Measurements from ENCODE around the gene CA9.
A peak's percentile ranks its signal among the peaks of the same experiment; 100 is the strongest.

CA9 gene

DNA sequence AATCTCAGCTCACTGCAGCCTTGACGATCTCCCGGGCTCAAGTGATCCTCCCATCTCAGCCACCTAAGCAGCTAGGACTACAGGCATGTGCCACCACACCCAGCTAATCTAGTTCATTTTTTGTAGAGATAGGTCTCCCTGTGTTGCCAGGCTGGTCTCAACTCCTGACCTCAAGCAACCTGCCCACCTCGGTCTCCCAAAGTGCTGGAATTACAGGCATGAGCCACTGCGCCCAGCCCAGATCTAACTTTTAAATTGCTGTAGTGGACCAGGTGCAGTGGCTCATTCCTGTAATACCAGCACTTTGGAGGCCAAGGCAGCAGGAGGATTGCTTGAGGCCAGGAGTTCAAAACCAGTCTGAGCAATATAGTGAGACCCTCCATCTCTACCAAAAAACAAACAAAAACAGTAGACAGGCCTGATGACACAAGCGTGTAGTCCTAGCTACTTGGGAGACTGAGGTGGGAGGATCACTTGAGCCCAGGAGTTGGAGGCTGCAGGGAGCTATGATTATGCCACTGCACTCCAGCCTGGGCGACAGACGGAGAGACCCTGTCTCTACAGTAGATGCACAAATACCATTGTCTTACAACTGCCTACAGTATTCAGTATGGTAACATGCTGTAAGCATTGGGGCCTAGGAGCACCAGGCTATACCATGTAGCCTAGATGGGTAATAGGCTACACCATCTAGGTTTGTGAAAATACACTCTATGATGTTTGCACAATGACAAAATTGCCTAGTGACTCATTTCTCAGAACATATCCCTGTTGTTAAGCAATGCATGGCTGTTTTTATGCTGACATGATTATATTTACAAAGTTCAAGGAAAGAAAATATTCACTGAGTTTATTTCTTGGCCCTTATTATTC is 21.5 kb upstream of the CA9 start:
- no peak for DNase-seq (ENCODE audit: low read depth in 2 of 2)

DNA sequence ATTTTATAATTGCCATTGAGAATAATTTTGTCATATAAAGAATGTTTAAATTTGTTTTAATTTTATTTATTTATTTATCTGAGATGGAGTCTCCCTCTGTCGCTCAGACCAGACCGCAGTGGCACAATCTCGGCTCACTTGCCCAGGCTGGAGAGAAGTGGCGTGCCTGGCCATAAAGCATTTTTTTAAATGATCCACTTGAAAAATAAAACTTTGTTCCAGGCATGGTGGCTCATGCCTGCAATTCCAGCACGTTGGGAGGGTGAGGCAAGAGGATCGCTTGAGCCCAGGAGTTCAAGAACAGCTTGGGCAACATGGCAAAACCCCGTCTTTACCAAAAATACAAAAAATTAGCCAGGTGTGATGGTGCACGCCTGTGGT is 20.9 kb upstream of the CA9 start:
- no peak for DNase-seq (ENCODE audit: low read depth in 2 of 2)

DNA sequence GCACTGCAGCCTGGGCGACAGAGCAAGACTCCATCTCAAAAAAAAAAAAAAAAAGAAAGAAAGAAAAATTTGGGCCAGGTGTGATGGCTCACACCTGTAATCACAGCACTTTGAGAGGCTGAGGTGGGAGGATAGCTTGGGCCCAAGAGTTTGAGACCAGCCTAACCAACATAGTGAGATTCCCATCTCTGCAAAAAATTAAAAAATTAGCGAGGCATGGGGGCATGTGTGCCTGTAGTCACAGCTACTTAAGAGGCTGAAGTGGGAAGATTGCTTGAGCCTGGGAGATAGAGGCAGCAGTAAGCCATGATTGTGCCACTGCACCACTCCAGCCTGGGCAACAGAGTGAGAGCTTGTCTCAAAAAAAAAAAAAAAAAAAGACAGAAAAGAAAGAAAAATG is 20.1 kb upstream of the CA9 start:
- no peak for DNase-seq (ENCODE audit: low read depth in 2 of 2)

DNA sequence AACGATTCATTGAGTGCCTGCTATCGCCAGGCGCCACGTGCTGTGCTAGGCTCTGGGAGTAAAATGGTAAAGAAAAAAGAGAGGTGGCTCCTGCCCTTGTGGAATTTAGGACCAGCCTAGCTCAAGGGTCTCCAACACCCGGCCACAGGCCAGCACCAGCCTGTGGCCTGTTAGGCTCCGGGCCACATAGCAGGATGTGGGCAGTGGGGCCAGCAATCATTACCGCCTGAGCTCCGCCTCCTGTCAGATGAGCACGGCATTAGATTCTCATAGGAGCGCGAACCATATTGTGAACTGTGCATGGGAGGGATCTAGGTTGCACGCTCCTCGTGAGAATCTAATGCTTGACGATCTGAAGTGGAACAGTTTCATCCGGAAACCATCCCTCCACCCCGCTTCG is 17.4 kb upstream of the CA9 start:
- DNase-seq (ENCODE audit: low read depth in 2 of 2), result no peak

DNA sequence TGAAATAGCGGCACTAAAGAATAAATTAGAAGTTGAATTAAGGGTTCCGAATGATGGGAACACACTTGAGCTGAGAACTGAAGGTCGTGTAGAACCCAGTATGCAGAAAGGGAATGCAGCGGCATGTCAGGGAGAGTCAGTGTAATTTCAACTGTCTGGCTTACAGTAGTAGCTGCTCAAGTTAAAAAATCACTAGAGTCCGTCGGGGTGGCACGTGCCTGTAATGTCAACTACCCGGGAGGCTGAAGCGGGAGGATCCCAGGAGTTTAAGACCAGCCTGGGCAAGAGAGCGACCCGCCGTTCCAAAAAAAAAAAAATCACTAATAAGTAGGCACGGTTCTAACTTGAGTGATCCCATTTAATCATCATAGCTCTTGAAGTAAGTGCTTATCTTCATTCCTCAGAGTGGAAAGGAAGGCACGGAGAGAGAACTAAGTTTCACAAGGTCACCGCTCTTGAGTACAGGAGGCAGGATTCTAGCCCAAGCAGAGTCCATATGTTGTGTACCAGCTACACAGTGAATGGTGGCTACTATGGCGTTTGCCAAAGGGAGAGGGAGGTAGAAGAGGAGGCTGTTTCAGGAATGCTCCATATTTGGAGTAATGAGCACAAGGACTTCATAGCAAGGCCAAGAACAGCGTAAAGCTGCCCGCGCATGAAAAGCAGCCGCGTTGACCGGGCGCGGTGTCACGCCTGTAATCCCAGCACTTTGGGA is 16.7 kb upstream of the CA9 start:
- no peak for DNase-seq (ENCODE audit: low read depth in 2 of 2)

DNA sequence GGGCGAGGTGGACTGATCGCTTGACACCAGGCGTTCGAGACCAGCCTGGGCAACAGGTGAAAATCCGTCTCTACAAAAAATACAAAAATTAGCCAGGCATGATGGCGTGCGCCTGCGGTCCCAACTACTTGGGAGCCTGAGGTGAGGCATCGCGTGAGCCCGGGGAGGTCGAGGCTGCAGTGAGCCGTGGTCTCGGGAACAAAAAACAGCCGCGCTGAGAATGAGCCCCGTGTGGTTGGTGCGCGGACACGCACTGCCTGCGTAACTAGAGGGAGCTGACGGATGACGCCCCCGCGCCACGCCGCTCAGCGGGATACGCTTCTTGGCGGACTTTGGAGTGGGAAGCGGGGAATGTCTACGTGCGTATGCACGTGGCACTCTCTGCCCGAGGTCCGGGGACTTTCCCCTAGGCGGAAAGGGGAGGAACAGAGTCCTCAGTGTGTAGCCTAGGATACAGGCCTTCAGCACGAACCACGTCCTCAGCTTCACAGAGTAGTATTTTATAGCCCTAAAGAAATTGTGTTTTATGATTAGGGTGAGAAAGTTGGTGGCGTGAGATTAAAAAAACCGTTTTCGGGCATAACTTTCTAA is 16.1 kb upstream of the CA9 start, which contains the start of gene RMRP:
Gene RMRP, minus strand, starts transcription at position 474 of the 591 bp plus-strand sequence.
- peak; percentile 94 for DNase-seq (ENCODE audit: low read depth in 2 of 2)

DNA sequence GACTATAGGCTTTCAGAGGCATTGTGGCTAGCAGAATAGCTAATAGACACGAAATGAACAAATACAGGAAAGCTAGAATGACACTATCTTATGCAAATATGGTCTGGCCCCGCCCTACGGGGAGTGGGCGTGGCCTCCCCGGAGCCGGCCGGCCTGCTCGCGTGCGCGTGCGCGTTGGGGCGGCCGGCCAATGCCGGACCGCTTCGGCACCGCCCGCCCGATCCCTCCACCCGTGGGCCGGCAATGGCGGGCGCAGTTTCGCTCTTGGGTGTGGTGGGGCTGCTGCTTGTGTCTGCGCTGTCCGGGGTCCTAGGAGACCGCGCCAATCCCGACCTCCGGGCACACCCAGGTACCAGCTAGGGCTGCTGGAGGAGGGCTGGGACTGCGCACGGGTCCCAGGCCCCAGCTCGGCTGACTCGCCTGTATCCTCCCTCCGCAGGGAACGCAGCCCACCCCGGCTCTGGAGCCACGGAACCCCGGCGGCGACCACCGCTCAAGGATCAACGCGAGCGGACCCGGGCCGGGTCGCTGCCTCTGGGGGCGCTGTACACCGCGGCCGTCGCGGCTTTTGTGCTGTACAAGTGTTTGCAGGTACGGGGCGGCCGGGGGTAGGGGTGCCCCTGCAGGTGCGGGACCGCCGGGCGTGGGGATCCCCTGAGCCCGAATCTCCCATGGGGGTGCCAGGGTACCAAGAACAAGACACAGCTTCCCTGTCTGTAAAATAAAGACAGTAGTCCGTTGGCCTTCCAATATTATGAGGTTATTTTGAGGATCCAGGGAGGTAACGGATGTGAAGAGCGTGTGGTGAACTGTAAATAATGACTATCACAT is 15.4 kb upstream of the CA9 start, which contains the start of gene CCDC107:
Gene CCDC107, plus strand, starts transcription at position 156 of the 831 bp plus-strand sequence. Its CDS starts 88 bp downstream, at position 244.
- peak; percentile 65 for DNase-seq (ENCODE audit: low read depth in 2 of 2)

DNA sequence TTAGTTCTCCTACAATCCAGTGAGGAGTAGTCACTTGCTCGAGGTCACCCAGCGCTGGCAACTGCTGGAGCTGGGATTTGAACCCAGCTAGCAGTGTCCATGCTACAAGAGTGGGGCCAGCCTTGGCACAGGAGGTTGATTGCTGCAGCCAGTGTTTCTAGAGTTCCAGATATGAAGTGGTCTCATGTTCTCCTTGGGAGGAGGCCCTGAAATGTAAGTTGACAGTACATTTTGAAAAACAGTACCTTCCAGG is 14.8 kb upstream of the CA9 start:
- no peak for DNase-seq (ENCODE audit: low read depth in 2 of 2)

DNA sequence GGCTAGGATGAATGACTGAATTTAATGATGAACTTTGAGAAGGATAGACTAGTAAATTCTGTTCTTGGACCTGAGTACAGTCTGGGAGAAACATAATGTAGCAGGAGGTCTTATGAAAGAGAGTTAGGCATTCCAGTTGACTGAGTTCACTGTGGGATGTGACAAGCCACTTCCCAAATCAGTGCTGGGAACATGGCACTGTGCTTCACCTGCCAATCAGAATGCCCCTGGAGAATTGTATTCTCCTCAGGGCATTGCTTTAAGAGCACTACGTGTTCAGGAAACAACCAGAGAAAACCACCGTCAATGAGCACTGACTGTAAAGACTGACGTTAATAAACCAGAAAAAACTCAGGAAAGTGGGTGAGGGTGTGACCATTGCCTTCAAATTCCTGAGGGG is 14.4 kb upstream of the CA9 start:
- DNase-seq (ENCODE audit: low read depth in 2 of 2), result no peak

DNA sequence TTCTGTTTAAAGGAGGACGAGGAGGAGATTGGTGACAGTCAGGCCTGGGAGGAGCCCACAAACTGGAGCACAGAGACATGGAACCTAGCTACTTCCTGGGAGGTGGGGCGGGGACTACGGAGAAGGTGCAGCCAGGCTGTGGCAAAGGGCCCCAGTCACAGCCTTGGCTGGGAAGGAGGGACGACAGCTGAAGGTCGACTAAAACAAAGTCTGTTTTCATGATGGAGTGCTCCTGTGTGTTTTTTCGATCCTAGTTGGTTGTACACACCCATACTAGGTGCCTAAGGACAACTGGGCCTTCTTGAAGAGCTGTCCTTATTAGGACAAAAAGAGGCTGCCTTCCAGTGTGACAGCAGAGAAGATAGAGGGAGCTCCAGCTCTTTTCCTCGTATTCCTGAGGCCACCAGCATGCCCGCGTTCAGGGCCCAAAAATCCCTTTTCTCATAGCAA is 12.7 kb upstream of the CA9 start:
- DNase-seq (ENCODE audit: low read depth in 2 of 2), result no peak

DNA sequence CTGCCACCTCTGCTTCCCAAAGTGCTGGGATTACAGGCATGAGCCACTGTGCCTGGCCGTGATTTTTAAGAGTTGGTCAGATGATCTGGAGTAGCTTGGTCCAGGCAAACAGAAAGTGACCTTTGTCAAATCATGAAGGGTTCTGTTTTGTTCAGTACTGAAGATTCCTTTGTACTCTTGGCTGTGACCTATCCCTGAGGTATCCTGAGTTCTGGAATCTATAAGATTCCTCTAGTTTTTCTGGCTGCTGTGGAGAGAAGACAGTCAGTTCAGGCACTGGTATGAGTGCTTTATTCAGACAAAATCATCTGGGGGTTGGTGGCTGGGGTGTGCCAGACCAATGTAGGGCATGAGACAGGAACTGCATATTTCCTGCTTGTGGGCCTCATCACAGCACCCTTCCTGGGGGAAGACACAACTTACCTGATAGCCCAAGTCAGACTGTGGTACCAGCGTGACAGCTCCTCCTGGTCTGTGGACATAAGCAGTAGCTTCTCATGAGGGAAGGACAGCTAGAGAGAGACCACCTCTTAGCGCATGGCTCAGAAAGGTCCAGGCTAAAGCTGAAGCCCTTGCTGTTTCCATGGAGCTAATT is 11.9 kb upstream of the CA9 start:
- no peak for DNase-seq (ENCODE audit: low read depth in 2 of 2)

DNA sequence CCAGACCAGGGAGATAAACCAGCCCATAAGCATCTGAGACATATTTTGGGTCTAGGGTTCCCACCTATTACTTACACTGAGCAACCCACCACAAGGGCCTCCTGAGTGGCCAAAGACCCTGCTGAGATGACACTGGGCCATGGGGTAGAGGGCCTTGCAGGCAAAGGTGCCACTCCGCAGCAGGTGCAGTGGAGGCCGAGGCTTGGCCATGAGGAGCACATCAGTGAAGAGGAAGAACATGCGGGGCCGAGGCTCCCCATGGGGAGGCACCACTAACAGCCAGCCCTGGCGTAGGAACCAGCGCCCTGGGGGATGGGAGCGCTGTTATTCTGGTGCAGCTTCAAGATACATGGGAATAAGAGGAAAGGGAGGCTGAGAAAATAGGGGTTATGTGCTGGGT is 11.3 kb upstream of the CA9 start:
- DNase-seq (ENCODE audit: low read depth in 2 of 2), result no peak

DNA sequence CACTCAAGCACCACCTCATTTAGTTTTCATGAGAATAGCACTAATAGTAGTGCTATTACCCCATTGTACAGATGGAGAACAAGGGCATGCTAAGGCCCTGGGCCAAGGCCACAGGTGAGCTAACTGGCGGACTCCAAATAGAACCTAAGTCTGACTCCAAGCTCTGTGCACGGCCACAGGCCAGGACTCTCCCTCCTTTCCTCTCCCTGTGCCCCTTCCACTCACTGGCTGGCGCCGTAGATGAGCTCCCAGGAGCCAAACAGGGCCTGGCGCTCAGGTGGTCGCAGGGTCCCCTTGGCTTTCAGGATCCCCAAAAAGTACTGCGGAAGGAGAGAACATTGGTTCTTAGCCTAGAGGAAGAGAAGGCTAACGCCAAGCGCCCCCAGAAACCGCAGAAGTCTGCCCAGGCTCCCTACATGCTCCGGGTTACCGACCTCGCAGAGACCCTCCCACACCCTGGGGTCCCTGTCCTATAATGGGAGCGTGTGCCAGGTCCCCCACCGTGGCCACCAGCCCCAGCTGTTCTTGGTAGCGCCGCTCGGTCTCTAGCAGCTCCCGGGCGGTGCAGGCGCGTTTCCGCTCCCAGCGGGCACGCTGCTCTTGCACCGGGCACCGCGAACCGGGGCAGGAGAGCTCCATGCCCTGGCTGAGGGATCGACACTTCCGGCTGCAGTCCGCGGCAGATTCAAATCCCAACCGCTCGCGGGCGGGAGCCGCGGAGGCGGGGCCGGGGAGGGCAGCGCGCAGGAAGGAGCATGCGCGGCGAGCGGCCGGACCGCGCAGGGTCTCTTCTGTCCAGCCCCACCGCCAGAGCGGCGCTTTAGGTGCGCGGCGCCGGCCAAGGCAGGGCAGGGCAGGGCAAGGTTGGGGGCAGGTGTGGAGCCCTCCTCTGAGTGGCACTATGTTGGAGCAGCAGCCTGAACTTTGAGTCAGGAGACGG is 8.9 kb upstream of the CA9 start, which contains the start of gene ARHGEF39:
Gene ARHGEF39, minus strand, starts transcription at position 665 of the 940 bp plus-strand sequence. Its CDS starts 26 bp downstream, at position 639.
- DNase-seq (ENCODE audit: low read depth in 2 of 2), result peak; percentile 60 to 66

DNA sequence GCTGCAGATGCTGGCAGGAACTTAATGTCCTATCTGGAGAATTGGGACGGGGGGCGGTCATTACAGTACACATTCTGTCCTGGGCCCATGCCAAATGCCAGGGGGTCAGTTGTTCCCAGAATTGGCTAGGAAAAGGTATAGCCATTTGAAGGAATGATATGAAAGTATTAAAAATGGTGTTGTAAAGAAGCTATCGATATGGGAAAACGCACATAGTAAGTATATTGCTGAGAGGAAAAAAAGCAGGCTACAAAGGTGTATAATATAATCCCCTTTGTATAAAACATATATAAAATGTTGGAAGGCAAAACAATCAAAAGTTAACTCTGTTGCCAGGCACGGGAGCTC is 8.3 kb upstream of the CA9 start:
- DNase-seq (ENCODE audit: low read depth in 2 of 2), result no peak

DNA sequence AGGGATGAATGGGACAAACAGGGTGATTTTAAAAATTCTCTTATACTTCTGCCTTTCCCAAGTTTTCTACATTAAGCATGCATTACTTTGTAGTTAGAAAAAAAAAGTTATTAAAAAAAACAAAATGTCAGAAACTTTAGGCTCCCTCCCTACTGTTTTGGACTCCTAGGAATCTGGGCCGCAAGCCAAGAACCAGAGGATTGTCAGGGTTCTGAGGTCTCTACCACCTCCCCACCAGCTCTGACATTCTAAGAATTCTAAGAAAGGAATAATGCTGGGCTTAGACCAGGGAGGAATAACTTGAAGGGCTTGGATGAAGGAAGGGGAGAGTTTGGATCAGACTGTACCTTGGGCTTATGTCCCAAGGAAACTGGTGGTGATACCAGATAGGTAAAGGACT is 7.7 kb upstream of the CA9 start:
- no peak for DNase-seq (ENCODE audit: low read depth in 2 of 2)

DNA sequence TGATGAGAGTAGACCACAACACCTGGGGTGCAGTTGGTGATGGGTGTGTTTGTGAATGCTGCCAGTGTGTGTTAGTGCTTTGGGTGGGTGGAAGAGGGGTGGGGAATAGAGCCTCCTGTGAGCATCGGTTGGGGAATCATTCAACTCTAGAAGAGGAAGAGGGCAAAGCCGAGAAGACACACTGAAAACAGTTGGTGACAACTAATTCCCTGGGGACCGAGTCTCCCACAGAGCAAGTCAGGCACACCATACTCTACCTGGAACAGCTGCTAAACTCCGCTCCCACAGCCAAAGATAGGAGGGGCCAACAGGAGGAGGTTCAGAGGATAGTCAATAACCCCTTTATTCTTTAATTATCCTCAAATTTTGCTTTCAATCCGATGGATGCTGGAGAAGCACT is 7.2 kb upstream of the CA9 start:
- no peak for DNase-seq (ENCODE audit: low read depth in 2 of 2)

DNA sequence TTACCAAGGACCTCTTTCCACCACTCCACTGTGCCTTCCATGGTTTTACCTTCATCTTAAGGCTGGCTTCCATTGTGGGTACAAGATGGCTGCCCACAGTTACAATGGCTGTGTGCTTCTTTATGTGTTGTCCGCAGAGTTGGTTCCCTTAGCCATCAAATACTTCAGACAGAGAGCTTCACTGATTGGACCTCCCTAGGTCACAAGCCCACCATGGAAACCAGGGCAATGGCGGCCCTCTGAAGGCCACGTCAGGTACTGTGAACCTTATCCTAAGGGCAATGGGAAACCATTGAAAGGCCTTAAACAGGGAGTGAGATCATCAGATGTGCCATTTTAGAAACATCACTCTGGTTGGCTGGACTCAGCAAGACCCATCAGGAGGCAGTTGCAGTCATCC is 5.8 kb upstream of the CA9 start:
- no peak for DNase-seq (ENCODE audit: low read depth in 2 of 2)

DNA sequence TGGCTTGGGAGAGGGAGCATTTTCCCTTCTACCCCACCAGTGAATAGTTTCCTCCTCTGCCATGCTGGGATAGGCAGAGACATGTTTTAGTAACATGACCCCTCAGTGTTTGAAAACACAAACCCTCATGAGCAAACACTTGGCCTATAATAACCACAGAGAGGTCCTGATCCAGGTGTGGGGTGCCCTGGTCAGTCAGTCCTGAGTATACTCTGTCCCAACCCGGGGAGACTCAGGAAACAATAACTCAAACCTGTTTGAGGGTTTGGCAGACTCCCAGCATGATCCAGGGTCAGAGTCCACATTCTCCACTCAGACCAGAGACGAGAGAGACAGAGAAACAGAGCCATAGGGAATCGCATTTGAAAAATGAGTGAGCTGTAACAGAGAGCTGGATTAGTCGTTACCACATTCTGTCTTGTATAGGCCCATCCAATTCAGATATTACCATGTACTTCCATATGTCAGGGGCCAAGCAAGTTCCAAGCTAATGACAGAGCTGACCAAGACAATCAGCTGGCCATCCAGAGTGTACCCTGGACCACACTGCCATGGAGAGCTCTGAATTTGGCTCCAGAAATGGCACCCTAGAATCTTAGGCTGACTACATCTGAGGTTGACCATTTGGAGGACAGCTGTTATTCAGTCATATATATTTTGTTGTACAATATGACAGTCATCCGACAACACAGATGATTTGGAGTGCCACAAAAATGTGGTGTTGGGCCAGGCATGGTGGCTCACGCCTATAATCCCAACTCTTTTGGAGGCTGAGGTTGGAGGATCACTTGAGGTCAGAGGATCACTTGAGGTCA is 4.2 kb upstream of the CA9 start:
- DNase-seq (ENCODE audit: low read depth in 2 of 2), result no peak

DNA sequence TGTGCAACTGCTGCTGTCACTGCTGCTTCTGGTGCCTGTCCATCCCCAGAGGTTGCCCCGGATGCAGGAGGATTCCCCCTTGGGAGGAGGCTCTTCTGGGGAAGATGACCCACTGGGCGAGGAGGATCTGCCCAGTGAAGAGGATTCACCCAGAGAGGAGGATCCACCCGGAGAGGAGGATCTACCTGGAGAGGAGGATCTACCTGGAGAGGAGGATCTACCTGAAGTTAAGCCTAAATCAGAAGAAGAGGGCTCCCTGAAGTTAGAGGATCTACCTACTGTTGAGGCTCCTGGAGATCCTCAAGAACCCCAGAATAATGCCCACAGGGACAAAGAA is 265 bp downstream of the CA9 start:
- no peak for DNase-seq (ENCODE audit: low read depth in 2 of 2)

DNA sequence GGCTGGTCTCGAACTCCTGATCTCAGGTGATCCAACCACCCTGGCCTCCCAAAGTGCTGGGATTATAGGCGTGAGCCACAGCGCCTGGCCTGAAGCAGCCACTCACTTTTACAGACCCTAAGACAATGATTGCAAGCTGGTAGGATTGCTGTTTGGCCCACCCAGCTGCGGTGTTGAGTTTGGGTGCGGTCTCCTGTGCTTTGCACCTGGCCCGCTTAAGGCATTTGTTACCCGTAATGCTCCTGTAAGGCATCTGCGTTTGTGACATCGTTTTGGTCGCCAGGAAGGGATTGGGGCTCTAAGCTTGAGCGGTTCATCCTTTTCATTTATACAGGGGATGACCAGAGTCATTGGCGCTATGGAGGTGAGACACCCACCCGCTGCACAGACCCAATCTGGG is 1.5 kb downstream of the CA9 start:
- DNase-seq (ENCODE audit: low read depth in 2 of 2), result no peak
